GM19468 (cell line): ENCODE measurements around the gene PCNT.
A peak's percentile ranks its signal among the peaks of the same experiment; 100 is the strongest.
"Not testable (repeated sequence)": the region's sequence is repeated elsewhere in the genome, so short reads cannot be mapped to it uniquely, and the experiment has no call there.

Source experiments
- ATAC-seq: cut with Tn5 transposase; IDR thresholded peaks from one replicate; pipeline ENCODE4 v1.9.1; 2021; ENCODE audit warnings: mild to moderate bottlenecking, moderate library complexity, moderate number of reproducible peaks; ENCODE audit not compliant: unreplicated experiment; ENCODE audit errors: extremely low read depth

PCNT gene

DNA sequence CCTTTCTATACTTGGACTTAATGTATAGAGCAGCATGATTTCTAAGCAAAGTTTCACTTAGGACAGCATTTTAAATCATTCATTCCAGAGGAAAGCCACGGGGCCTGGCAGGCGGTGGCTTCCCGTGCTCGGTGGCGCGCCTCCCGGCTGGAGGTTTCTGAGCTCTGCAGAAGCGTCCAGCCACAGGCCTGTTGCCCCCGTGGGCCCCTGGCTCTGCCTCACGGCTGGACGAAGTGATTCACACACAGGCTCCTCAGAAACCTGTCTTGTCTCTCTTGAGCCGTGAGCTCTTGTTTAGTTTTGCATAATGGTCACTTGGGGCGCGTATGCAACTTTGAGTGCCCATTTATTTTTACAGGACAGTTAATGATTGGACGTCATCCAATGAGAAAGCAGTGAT lies 112.7 kb downstream of the PCNT start:
- no peak for ATAC-seq

DNA sequence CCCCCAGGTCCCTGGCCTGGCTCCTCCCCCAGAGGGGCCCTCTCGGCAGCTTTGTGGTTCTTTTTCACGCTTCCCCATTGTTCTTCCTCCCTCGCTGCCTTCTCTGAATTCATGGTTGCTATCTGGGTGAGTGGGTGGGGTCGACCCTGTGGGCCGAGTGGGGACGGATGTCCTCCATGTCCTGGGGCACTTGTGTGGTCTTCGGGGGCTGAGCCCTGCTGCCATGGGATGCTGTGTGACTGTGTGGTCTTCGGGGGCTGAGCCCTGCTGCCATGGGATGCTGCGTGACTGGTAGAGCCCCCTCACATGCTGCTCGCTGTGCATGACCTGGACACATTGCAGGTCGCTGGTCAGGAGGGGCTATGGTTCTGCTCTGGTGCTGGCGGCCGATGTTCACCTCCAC lies 113.1 kb downstream of the PCNT start:
- no peak for ATAC-seq

DNA sequence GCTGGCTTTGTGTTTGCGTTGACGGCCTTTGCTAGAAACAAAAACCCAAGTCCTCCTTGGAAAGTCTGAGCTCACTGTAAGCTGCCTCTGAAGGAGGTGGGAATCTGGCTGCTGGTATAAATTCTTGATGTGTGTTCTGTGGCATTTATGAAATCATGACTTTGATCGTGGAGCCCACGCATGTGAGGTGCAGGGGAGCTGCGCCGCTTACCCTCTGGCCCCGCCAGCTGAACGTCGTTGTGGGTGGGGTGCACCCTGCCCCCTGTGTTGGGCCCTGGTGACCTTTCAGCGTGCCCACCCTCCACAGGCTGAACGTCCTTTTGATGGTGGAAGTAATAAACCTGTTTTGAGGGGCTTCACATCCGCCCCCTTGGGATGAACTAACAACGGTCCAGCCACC lies 113.6 kb downstream of the PCNT start:
- no peak for ATAC-seq

DNA sequence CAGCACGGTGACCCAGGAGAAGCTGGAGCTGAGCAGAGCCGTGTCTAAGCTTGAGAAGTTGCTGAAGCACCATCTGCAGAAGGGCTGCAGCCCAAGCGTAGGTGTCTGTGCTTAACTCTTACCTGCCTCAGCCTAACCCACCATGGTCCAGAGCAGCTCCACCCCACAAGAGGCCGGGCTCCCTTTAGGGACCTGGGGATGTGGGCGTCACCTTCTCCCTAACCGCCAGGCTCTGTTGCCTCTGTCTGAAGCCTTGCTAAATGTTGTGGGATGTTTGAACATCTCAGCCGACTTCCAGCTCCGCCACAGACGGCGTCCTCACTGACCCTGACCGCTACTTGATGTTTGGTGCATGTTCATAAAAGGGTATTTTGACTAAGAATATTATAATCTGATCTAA lies 114.3 kb downstream of the PCNT start:
- no peak for ATAC-seq

DNA sequence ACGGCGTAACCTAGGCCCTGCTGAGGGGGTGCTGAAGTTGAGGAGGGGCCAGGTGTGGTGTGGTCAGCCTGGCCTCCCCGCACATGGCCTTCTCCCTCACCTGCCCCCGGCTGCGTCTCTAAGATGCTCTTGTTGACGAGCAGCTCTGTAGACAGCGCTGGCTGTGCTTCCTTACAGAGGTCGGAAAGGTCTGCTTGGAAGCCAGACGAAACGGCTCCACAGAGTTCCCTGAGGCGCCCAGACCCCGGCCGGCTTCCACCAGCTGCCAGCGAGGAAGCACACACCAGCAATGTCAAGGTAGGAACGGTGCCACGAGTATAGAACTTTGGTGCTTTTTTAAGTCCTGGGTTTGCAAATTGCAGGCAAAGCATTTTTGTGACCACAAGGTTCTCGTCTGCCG lies 116.0 kb downstream of the PCNT start:
- ATAC-seq, result no peak

DNA sequence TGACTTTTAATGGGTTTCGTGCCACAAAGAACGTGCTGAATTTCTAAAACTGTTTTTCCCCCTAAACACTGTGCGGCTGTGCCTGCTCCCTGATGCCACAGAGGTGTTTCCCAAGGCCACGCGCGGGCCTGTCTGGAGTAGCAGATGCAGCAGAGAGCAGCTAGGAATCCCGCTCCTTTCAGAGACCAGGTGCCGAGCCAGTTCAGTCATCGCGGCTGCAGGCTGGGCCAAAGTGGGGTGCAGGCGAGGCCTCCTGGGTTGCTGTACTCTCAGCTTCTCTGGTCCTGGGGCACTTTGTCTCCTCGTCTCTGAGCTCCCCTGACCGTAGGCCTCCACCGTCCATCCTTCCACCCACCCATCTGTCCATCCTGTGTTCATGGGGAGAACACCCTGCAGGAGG lies 117.4 kb downstream of the PCNT start:
- ATAC-seq, result no peak

DNA sequence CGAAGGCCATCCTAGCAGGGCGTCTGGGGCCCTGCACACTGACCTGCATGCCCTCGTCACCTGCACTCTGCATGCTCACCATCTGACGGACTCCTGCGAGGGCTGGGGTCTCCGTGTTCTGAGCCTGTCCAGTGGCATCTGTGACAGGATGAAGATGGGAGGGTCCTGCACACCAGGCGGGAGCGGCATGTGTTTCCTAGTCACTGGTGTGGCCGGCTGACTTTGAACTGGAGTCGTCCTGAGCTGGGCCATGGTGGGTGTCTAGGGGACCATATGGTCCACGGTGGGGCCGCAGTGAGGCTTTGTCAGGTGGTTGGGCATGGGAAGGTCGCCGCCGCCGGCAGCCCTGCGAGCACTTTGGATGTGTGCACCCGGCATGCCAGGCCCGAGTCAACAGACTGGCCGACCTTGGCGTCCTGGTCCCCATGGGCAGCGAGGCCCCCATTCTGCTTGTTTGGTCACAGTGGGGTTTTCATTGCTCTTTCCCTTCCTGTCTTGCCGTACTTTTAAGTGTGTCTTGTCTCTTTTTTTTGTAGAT lies 118.1 kb downstream of the PCNT start:
- ATAC-seq, result no peak

DNA sequence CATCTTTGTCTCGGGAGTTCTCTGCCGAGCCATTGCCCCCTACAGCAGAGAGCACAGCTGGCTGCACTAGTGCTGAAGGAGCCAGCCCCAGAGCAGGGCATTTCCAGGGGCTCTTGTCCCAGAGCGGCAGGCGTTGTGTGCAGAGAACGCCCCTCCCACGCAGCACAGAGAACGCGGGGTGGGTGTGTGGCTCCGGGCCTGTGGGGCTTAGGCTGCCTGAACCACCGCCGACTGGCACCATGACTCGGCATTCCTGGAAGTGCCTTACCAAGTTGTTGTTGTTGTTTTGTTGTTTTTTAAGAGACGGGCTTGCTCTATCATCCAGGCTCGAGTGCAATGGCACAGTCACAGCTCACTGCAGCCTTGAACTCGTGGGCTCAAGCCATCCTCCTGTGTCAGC lies 119.0 kb downstream of the PCNT start:
- ATAC-seq, result no peak

DNA sequence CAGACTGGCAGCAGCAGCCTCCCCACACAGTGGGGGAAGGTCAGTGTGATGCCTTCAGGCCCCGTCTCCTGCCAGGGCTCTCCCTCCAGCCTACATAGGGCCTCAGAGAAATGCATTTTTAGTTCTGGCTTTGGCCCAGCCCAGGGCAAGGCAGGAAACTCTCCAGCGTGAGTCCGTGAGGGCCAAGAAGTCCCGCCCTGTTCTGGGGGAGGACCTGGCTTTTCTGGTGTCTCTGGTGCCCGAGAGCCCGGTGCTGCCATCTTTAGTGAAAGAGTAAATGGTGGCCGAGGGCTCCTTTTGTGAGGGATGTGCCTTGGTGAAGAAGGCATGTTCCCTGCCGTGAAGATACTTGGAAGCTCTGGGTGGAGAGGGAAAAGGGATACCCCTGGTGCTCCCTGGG lies 120.0 kb downstream of the PCNT start:
- ATAC-seq, result no peak

DNA sequence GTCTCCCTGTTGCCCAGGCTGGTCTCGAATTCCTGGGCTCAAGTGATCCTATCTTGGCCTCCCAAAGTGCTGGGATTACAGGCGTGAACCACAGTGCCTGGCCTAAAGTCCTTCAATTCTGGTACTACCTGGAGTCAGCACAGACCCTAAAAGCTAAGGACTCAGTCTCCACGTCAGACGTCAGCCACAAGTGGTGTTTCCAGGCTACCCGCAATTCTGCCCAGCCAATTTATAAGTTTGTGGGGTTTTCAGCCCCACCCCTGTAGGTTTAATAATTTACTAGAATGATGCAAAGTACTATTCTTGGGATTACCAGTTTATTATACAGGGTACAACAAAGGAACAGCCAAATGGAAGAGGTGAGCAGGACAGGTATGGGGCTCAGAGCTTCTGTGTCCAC lies 124.2 kb downstream of the PCNT start:
- no peak for ATAC-seq

DNA sequence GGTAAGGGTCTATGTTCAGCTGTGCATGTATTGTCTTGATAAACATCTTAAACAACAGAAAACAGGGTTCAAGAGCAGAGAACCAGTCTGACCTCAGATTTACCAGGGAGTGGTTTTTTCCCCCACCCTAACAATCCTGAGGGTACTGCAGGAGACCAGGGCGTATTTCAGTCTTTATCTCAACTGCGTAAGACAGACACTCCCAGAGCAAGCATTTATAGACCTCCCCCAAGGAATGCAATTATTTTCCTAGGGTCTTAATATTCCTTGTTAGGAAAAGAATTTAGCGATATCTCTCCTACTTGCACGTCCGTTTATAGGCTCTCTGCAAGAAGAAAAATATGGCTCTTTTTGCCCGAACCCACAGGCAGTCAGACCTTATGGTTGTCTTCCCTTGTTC lies 124.9 kb downstream of the PCNT start:
- not testable (repeated sequence) for ATAC-seq

DNA sequence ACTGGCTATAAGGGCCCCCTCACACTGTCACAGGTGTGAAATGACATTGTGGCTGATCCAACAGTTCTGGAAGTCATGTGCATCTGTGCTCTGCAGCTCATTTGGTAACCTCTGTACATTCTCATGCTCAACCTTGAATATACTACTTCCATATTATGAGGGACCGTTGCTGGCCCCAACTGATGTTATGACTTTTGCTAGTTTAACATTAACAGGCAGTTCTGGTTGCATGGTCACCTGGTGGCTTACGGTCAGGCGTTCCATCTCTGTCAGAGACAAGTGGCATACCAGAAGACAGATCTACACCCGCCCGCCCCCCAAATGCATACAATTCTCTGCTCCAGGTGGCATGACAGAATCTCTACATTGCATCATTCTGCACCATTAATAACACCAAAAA lies 128.8 kb downstream of the PCNT start:
- ATAC-seq, result no peak

DNA sequence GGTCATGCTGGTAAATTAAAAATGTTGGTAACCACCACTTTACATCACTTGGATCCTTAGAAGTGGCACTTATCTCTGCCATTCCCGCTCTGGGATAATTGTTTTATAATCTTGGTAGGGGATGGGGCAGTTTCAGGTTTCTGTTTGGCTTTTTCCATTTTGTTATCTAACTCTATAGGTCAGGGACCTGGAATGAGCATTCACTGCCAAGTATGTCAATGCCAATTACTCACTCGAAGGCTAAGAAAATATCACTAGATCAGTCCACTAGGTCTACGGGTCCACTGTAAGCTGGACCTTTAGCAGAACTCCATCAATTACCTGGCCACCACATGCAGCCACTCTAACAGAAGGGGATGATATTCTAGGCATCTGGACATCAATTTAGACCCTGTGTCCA lies 130.2 kb downstream of the PCNT start:
- ATAC-seq, result no peak

DNA sequence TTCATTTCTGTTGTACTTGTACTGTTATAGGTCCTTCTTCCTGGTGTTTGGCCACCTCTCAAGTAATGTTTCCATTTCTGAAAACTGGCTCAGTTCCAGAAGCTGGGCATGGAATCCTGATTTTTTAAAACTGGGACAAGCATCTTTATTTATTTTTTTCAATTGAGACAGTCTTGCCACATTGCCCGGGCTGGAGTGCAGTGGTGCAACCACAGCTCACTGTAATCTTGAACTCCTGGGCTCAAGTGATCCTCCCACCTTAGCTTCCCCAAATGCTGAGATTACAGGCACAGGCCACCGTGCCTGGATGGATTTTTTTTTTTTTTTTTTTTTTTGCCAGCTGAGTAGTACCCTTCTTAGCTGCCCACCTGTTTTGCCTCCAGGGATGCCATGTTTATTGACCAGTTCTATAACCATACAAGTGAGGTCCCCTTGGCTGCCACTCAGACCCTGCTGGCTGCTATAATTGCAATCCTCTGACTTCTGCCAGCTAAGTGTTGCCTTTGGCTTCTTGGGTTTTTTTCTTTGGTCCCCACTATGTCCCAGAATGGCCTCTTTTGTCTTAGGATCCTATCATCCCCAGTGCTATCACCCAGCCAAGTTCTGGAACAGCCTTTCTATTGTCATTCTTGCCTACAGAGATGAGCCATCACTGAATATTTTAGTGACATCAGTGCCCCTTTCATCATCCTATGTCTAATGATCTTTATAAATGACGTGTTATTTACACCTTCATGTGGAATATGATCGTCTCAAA lies 130.9 kb downstream of the PCNT start:
- no peak for ATAC-seq

DNA sequence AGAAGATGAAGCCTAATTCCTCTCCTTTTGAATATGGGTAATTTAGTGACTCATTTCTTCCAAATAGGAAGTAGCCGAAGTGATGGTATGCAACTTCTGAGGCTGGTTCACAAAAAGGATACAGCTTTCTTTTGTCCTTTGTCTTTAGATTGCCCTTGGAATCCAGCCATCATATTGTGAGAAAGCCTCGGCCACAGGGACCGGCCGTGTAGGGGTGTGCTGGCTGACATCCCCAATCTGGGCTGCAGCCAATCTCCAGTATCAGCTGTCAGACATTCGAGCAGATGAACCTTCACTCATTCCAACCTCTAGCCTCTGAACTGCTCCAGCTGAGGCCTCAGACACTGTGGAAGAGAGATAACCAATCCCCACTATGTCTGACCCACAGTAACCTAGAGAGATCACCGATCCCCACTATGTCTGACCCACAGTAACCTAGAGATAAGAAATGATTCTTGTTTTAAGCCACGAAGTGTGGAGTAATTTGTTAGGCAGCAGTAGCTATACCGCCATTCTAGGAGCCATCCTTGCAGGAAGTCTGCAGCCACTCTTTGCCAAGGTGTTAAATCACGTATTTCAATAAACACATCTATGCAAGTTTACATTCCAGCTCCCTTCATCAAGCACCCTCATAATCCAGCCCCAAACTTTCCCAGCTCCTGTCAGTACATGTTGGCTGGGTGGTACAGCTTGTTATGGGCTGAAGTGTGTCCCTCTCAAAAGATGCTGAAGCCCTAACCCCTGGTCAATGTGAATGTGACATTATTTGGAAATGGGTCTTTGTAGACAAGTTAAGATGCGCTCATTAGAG lies 131.8 kb downstream of the PCNT start:
- ATAC-seq, result no peak

DNA sequence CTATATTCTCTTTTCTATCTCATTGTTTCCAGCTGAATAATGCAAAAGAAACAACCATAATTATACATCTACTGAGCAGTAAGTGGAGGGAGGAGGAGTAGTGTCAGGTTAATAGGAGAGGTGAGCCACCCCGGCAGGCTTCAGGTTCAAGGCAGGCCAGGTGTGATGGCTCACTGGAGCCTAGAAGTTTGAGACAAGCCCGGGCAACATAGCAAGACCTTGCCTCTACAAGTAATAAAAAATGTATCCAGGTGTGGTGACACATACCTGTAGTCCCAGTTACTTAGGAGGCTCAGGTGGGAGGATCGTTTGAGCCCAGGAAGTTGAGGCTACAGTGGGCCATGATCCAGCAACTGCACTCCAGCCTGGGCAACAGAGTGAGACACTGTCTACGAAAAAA lies 132.8 kb downstream of the PCNT start:
- no peak for ATAC-seq

DNA sequence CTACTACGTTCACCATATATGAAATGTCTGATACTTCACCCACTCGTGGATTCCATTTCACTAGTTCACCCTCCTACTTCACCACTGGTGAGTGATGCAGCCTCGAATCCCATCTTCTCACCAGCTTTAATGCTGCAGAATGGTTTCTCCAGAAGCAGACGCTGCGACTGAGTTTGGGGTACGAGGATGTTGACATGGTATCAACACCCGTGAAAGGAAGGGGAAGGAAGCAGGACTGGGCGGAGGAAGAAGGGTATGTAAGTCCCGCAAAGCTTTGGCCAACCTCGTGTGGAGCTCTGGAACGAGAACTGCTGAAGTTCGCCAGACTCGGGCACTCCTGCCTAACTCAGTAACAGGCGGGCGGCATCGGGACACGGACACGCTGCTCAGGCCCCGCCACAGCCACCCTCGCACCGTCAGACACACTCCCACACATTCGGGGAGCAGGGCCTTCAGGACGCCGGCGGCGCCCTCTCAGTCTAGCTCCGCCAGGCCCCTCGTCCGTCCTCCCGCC lies 133.9 kb downstream of the PCNT start:
- ATAC-seq, result no peak

DNA sequence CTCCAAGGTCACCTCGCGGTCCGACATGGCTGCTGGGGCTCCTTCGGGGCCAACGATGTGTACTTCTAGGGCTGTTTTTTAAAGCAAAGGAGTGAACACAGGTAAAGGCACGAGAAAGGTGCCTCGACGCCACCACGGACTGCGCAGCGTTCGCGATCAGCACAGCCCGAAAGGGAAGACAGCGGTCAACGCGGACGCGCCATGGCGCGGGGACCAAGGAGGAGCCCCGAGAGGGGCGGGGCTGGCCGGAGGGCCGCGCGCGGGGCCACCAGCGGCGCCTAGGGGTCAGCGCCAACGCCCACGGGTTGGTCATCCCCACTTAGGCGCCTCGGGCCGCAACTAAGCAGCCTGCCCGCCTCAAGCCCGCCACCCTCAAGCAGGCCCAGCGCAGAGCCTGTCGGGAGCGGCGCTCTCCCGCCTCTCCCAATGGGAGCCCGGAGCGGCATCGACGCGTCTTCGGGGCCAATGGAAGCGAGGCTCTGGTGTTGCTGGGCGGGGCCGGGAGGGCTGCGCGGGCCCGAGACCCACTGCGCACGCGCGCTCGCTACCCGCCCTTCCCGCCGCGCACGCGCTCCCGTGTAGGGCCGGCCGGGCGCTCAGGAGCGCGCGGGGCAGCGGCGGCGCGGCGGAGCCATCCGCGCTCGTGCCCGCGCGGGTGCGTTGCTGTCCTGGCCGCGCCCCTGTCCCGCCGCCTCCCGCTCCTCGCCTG lies 134.5 kb downstream of the PCNT start, which contains the start of gene DIP2A:
TSS of gene DIP2A (plus strand) at position 577 of the 709 bp plus-strand sequence. CDS start 241 bp downstream, outside the sequence.
- peak; percentile 69 for ATAC-seq

DNA sequence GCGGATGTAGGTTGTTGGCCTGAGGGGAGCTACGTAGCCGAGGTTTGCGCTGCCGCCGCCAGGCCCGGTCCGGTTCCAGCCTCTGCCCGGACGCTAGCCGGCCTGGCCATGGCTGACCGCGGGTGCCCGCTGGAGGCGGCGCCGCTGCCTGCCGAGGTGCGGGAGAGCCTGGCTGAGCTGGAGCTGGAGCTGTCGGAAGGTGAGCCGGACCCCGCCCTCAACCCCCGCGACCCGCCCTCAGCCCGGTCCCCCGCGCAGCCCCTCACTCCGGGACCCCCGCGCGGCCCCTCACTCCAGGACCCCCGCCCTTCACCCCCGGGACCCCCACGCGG lies 135.0 kb downstream of the PCNT start:
- no peak for ATAC-seq

DNA sequence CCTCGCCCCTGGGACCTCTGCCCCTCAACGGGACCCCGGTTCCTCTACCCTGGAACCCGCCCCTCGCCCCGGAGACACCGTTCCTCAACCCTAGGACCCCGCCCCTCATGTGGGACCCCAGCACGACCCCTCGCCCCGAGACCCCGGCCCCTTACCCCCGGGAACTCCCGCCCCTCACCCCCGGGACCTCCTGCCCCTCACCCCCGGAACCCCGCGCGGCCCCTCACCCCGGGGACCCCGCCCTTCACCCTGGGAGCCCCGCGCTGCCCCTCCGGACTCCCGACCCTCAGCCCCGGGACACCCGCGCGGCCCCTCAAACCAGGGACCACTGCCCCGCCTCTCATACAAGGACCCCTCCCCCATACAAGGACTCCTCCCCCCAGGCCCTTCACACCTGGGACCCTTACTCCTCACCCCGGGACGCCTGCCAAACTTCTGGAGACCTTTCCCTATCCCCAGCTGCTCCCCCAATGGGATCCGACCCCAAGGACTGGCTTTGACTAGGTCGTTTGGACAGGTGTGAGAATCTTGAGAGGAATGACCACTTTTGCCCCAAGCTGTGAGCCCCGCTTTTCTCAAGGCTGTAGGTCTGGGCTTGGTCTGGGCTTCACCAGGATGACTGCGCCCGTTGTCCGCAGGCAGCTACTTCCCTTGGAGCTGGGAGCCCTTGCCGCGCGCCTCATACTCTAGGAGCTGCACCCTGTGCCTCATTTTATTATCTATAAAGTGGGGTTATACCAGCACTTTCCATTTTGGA lies 135.6 kb downstream of the PCNT start:
- no peak for ATAC-seq
